Coronary artery (tissue), 2 donors: ENCODE results near the gene NIT2.

Experiments
- DNase-seq: peaks from one replicate; pipeline ENCODE4 v3.0.0-alpha.2; 2017; ENCODE audit warnings: low spot score
- H3K27ac ChIP-seq, 2 donors: fragments of 200-600 bp; sonication (generic); one replicate each; pipeline ENCODE4 v1.5.1; 2016 to 2019
- H3K4me3 ChIP-seq: fragments of 200-600 bp; sonication (generic); 2 replicates; pipeline ENCODE4 v1.5.1; 2016; ENCODE audit warnings: mild to moderate bottlenecking, moderate library complexity
- CTCF ChIP-seq: fragments of 200-600 bp; sonication (generic); IDR thresholded peaks from one replicate; pipeline ENCODE4 v1.5.1; 2019; ENCODE audit warnings: antibody characterized with exemption

The NIT2 gene

GRCh38 chr3:100402256-100402655 lies 67.7 kb downstream of the NIT2 start:
- Histone ChIP-seq H3K4me3 (peak overlapping the region; percentile 95), H3K27ac (peak overlapping the region; percentile 93)
- DNase-seq: no peak
- no peak for TF ChIP-seq CTCF

- TF ChIP-seq CTCF: no peak
- Histone ChIP-seq H3K4me3 (peak overlapping the region; percentile 95), H3K27ac (no peak overlapping the region)
- DNase-seq: no peak
These were observed 68.3 kb downstream of the NIT2 start for GRCh38 chr3:100402891-100403290.

- Histone ChIP-seq H3K27ac (no peak overlapping the region), H3K4me3 (peak overlapping the region; percentile 95)
- DNase-seq: no peak
- TF ChIP-seq CTCF: no peak
These were observed 69.0 kb downstream of the NIT2 start for GRCh38 chr3:100403362-100404249.

- no peak overlapping the region for H3K4me3 ChIP-seq
- no peak for TF ChIP-seq CTCF
- H3K27ac ChIP-seq: no peak overlapping the region
- no peak for DNase-seq
These were observed 69.6 kb downstream of the NIT2 start for GRCh38 chr3:100404250-100404548.

- no peak for TF ChIP-seq CTCF
- Histone ChIP-seq H3K4me3 (no peak overlapping the region), H3K27ac (no peak overlapping the region)
- DNase-seq: no peak
These were observed 72.6 kb downstream of the NIT2 start for GRCh38 chr3:100407164-100407563.

GRCh38 chr3:100407977-100408532 lies 73.5 kb downstream of the NIT2 start:
- DNase-seq: no peak
- no peak for TF ChIP-seq CTCF
- Histone ChIP-seq H3K27ac (no peak overlapping the region), H3K4me3 (no peak overlapping the region)
